GM12878 (cell line): Measurements from ENCODE around the gene RPS3. TPM values are rescaled to one million over a fixed set of nuclear protein-coding genes. Genes with fewer than 3 reads are reported as not detected.

ENCODE experiments used
- ATAC-seq: fragments of 200-7000 bp; cut with Tn5 transposase; 3 replicates; pipeline ENCODE4 v1.9.1; 2020; ENCODE audit warnings: mild to moderate bottlenecking, moderate library complexity
- BruUV-seq: library from RNA; stranded (reverse); fragments of 400-500 nt; replicated peaks from 2 replicates; lab custom pipeline; 2021; lab: Mats Ljungman, UMichigan
- CTCF ChIA-PET: fragments of 300-600 bp; sonication (Branson Sonifier 250); formaldehyde crosslinking; extraction: SDS; loops from one replicate; lab custom pipeline; 2021; ENCODE audit warnings: inconsistent platforms; lab: Yijun Ruan, JAX
- POLR2A ChIA-PET: fragments of 350-600 bp; formaldehyde crosslinking; extraction: SDS; loops from one replicate; lab custom pipeline; 2021; ENCODE audit warnings: inconsistent platforms; lab: Charles Lee
- RAD21 ChIA-PET: fragments of 300-600 bp; sonication (Branson Sonifier 250); formaldehyde crosslinking; loops from one replicate; lab custom pipeline; 2023; ENCODE audit warnings: antibody characterized with exemption; ENCODE audit not compliant: unreplicated experiment; lab: Charles Lee
- SMC1A ChIA-PET: fragments of 300-600 bp; sonication (Branson Sonifier 250); formaldehyde crosslinking; loops from one replicate; lab custom pipeline; 2023; ENCODE audit not compliant: unreplicated experiment, uncharacterized antibody; lab: Charles Lee
- DNase-seq: peaks from one replicate; pipeline ENCODE4 v3.0.0-alpha.2; 2011; ENCODE audit warnings: low read depth, low spot score
- FAIRE-seq: peaks from 3 replicates; lab custom pipeline; 2011; peaks lifted over from hg19 to GRCh38; lab: Jason Lieb, UNC
- H2AFZ ChIP-seq: 2 replicates; pipeline ENCODE4 v1.6.0; 2011; ENCODE audit warnings: low read depth, low read length, control low read depth; ENCODE audit not compliant: control insufficient read depth
- H3K27ac ChIP-seq: 2 replicates; pipeline ENCODE4 v1.5.1; 2011; ENCODE audit warnings: control low read depth; ENCODE audit not compliant: control insufficient read depth, insufficient read depth
- H3K27me3 ChIP-seq, 2 experiments: replicated peaks in 1 of 2; 2 replicates each; pipeline versions ENCODE4 v1.6.0 to v1.6.1; 2011; ENCODE audit warnings: low read length in 1 of 2; ENCODE audit not compliant: control insufficient read depth in 2 of 2, insufficient read depth in 2 of 2
- H3K36me3 ChIP-seq, 2 experiments: 2 replicates each; pipeline ENCODE4 v1.5.1; 2011; ENCODE audit warnings: low read length in 1 of 2; ENCODE audit not compliant: control insufficient read depth in 2 of 2, insufficient read depth in 2 of 2
- H3K4me1 ChIP-seq: 2 replicates; pipeline ENCODE4 v1.6.1; 2011; ENCODE audit warnings: mild to moderate bottlenecking, low read length, moderate library complexity, mixed read lengths; ENCODE audit not compliant: control insufficient read depth, insufficient read depth
- H3K4me2 ChIP-seq: 2 replicates; pipeline ENCODE4 v1.6.0; 2011; ENCODE audit warnings: control low read depth; ENCODE audit not compliant: control insufficient read depth, insufficient read depth
- H3K4me3 ChIP-seq: fragments of 200-600 bp; sonication (generic); 2 replicates; pipeline ENCODE4 v1.5.1; 2016
- H3K79me2 ChIP-seq: 2 replicates; pipeline ENCODE4 v1.6.0; 2011; ENCODE audit warnings: low read length; ENCODE audit not compliant: control insufficient read depth, insufficient read depth
- H3K9ac ChIP-seq: 2 replicates; pipeline ENCODE4 v1.8.0; 2011; ENCODE audit warnings: low read length, control low read depth, mixed read lengths; ENCODE audit not compliant: control insufficient read depth, insufficient read depth
- H3K9me3 ChIP-seq: replicated peaks from 3 replicates; pipeline ENCODE4 v1.5.1; 2011; ENCODE audit warnings: mild to moderate bottlenecking, low read length; ENCODE audit not compliant: control insufficient read depth, insufficient read depth
- H4K20me1 ChIP-seq: 2 replicates; pipeline ENCODE4 v1.6.0; 2011; ENCODE audit not compliant: control insufficient read depth, insufficient read depth
- EP300 ChIP-seq, 2 experiments: fragments of 150-350 bp in 1 of 2; IDR thresholded peaks; 2 replicates each; pipeline ENCODE4 v1.6.1; 2011 to 2012; ENCODE audit warnings: low read depth in 2 of 2, low read length in 2 of 2, borderline replicate concordance in 1 of 2, improper control_type of control experiment in 1 of 2, inconsistent platforms in 1 of 2; ENCODE audit not compliant: control insufficient read depth in 1 of 2
- GABPA ChIP-seq: IDR thresholded peaks from 2 replicates; pipeline ENCODE4 v1.6.1; 2014; ENCODE audit warnings: antibody characterized with exemption, low read depth, mild to moderate bottlenecking, inconsistent platforms
- NBN ChIP-seq: fragments of 450-650 bp; IDR thresholded peaks from 2 replicates; pipeline ENCODE4 v1.6.1; 2016
- PML ChIP-seq: IDR thresholded peaks from 2 replicates; pipeline ENCODE4 v1.6.1; 2012; ENCODE audit warnings: low read length, inconsistent platforms
- POU2F2 ChIP-seq: IDR thresholded peaks from 3 replicates; pipeline ENCODE4 v1.6.1; 2011; ENCODE audit warnings: low read depth, mild to moderate bottlenecking, low read length, borderline replicate concordance
- RBBP5 ChIP-seq: fragments of 200-600 bp; sonication (generic); conservative IDR thresholded peaks from 2 replicates; pipeline ENCODE4 v1.6.1; 2016
- SIN3A ChIP-seq: IDR thresholded peaks from 2 replicates; pipeline ENCODE4 v1.6.1; 2012; ENCODE audit warnings: low read depth, low read length, improper control_type of control experiment
- SIX5 ChIP-seq: IDR thresholded peaks from 2 replicates; pipeline ENCODE4 v1.6.1; 2011; ENCODE audit warnings: mild to moderate bottlenecking, low read depth, low read length, moderate library complexity; ENCODE audit not compliant: severe bottlenecking
- SMC3 ChIP-seq: IDR thresholded peaks from 2 replicates; pipeline ENCODE4 v1.6.1; 2011; ENCODE audit warnings: low read length, improper control_type of control experiment, borderline replicate concordance
- ZBTB4 ChIP-seq: fragments of 450-650 bp; formaldehyde crosslinking; IDR thresholded peaks from 2 replicates; pipeline ENCODE4 v1.4.0; 2022; ENCODE audit warnings: mild to moderate bottlenecking, moderate library complexity
- ZNF274 ChIP-seq: IDR thresholded peaks from one replicate; pipeline ENCODE4 v1.8.0; 2011; ENCODE audit not compliant: insufficient read length, insufficient read depth
- WGBS: methylation state at CpG from one replicate; pipeline ENCODE4 v1.1.6; 2016; ENCODE audit warnings: low lambda C conversion rate; ENCODE audit not compliant: insufficient replicate concordance, insufficient coverage; ENCODE audit errors: missing lambda C conversion rate; 5-methylcytosine and 5-hydroxymethylcytosine counted together
- in situ Hi-C: fragments of 300-500 bp; cut with MboI; formaldehyde crosslinking; loops from 9 replicates; pipeline ENCODE4 v1.14.3; 2018; ENCODE audit warnings: mixed read lengths
- intact Hi-C: fragments of 100-400 bp; cut with micrococcal nuclease; formaldehyde crosslinking; loops from one replicate; pipeline ENCODE4 v1.14.2; 2022; ENCODE audit not compliant: unreplicated experiment
- polyA plus RNA-seq, 11 experiments: library from polyadenylated mRNA; depleted of rRNA in 4 of 11; unstranded in 6 of 11; stranded (reverse) in 5 of 11; fragments of >200 nt; fragmentation: Nextera tagmentation in 4 of 11; fragmentation: Illumina TruSeq in 1 of 11; extraction: Ambion mirVana in 4 of 11; extraction: Trizol in 1 of 11; gene quantifications; 1 replicate in 1 of 11; 2 replicates in 10 of 11; pipeline versions ENCODE4 v1.2.1 to v1.2.3, GENCODE V29; 2011 to 2016; ENCODE audit warnings: inconsistent platforms in 2 of 11, missing spikeins in 2 of 11, low read depth in 1 of 11
- total RNA-seq, 4 experiments: library from RNA; depleted of rRNA in 3 of 4; stranded (reverse); fragments of >200 nt in 3 of 4; fragmentation: Illumina TruSeq in 1 of 4; extraction: Trizol in 1 of 4; gene quantifications; 2 replicates each; pipeline versions ENCODE4 v1.2.1 to v1.2.3, GENCODE V29; 2013 to 2021

RPS3 gene
- total and polyA plus RNA-seq, 10 of the 15 experiments (the other 5 are each of a cell fraction or from before 2014, with no cell fraction given): 2,127 to 9,556 (median 4,327) TPM

- in situ Hi-C loops: no loop called here
- POLR2A ChIA-PET: no interaction called here
Measured at GRCh38 chr11:75420224-75421034, 21.1 kb downstream of the RPS3 start.

GRCh38 chr11:75421035-75421602 lies 21.8 kb downstream of the RPS3 start:
- Histone ChIP-seq H3K79me2 (no peaks in the 10 kb centered on the region), H3K27me3 (no peaks in the 10 kb centered on the region), H3K9me3 (no peaks in the 10 kb centered on the region), H4K20me1 (no peaks in the 10 kb centered on the region), H3K9ac (no peak overlapping the region), H2AFZ (no peak overlapping the region), H3K4me1 (no peaks in the 10 kb centered on the region), H3K4me3 (no peak overlapping the region), H3K36me3 (peaks cover 2 to 4% of the 10 kb centered on the region in 2 experiments; a peak in 2 of 4 replicates), H3K4me2 (no peak overlapping the region), H3K27ac (no peak overlapping the region)
- intact Hi-C loops: no loop called here
- POLR2A ChIA-PET: no interaction called here
- in situ Hi-C loops: no loop called here
- ATAC-seq (no peak), DNase-seq (no peak), FAIRE-seq (no peak)
- RAD21 ChIA-PET: no interaction called here
- CTCF ChIA-PET: no interaction called here
- SMC1A ChIA-PET: no interaction called here
- WGBS: 88% methylated on average over 10 of the region's 11 CpGs
- TF ChIP-seq ZBTB4 (CRISPR knock-in tag) (no peak), SIX5 (no peak), RBBP5 (no peak), NBN (no peak), EP300 (IDR thresholded peaks at IDR 0.05; ENCODE audit: borderline replicate concordance in 1 of 2, control insufficient read depth in 1 of 2, low read depth in 2 of 2, low read length in 2 of 2) (no peak), SIN3A (no peak), ZNF274 (no peak)
- no TSS peak for BruUV-seq

More at GRCh38 chr11:75420224-75421034, 21.1 kb downstream of the RPS3 start:
- Histone ChIP-seq H3K79me2 (no peaks in the 10 kb centered on the region), H3K36me3 (peaks cover 3 to 7% of the 10 kb centered on the region in 2 experiments; a peak in 3 of 4 replicates), H4K20me1 (no peaks in the 10 kb centered on the region), H3K27ac (no peak overlapping the region), H3K27me3 (no peaks in the 10 kb centered on the region), H3K4me2 (no peak overlapping the region), H3K9me3 (no peaks in the 10 kb centered on the region), H3K9ac (no peak overlapping the region), H2AFZ (no peak overlapping the region), H3K4me3 (no peak overlapping the region), H3K4me1 (no peaks in the 10 kb centered on the region)
- DNase-seq: no peak
- no peak for ATAC-seq
- TF ChIP-seq SMC3 (no peak), POU2F2 (no peak), PML (no peak), SIN3A (no peak), GABPA (no peak)
- WGBS: 87% methylated on average over 14 of the region's 14 CpGs
- no TSS peak for BruUV-seq
- ChIA-PET CTCF (interaction anchor here (1.1 kb wide), 1 partner anchor 13 kb away, joined by 3 read pairs; no protein-coding TSS in a partner anchor), RAD21 (no interaction called here), SMC1A (no interaction called here)
- FAIRE-seq: no peak
- intact Hi-C loops: no loop called here
